Non-pigmented ciliary epithelial cell (primary cell): ENCODE data around the gene BOLL.
"Not testable (repeated sequence)": the region's sequence is repeated elsewhere in the genome, so short reads cannot be mapped to it uniquely, and the experiment has no call there.

Experiments used
- DNase-seq: peaks from one replicate; pipeline ENCODE4 v3.0.0-alpha.2; 2010; ENCODE audit warnings: low read depth

BOLL gene

DNA sequence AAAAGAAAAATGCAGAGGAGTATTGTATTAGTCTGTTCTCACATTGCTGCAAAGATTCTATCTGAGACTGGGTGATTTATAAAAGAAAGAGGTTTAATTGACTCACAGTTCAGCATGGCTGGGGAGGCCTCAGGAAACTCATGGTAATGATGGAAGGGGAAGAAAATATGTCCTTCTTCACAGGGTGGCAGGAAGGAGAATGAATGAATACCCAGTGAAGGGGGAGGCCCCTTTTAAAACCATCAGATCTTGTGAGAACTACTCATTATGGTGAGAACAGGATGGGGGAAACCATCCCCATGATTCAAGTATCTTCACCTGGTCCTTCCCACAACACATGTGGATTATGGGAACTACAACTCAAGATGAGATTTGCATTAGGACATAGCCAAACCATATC, 10.2 kb upstream of the BOLL start:
- DNase-seq = no peak

GRCh38 chr2:197793456-197793855, 8.3 kb upstream of the BOLL start:
- no peak for DNase-seq

DNA sequence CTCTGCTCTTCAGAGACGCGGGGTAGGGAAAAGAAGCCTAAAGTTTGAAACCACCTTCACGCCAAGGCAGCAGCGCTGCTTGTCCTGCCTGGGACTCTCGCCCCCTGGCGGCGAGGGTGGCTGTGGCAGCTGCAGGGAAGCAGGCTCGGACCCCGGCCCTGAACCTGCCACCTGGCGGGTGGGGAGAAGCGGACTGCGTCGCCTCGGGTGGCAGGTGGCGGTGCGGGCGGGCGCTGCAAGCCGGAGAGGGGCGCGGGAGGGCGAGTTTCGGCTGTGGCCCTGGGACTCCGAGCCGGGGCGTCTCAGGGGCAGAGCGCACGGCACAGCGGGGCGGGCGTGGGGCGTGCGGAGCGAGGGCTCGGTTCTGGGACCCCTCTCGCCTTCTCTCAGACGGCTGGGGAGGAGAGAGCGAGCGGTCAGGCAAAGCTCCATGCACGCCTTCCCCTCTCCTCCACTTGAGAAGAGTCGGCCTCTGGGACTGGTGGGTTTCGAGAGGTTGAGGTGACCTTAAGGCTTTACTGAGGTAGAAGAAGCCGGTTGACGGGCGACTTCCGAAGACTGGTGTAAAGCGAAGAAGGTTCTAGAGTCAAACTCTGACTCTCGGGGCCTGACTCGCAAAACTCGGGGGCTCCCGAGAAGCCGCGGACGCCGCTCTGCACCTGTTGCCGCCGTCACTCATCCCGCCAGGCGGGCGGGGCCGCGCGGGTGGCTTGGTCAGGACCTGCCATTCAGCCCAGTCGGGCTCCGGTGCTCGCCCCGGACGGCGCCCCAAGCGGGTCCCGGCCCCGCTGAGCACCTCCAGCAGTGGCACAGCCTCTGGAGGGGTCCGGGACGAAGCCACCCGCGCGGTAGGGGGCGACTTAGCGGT, 1.1 kb upstream of the BOLL start:
- DNase-seq = no peak

- DNase-seq = no peak
Observed at GRCh38 chr2:197782126-197782525, 3.0 kb downstream of the BOLL start.

DNA sequence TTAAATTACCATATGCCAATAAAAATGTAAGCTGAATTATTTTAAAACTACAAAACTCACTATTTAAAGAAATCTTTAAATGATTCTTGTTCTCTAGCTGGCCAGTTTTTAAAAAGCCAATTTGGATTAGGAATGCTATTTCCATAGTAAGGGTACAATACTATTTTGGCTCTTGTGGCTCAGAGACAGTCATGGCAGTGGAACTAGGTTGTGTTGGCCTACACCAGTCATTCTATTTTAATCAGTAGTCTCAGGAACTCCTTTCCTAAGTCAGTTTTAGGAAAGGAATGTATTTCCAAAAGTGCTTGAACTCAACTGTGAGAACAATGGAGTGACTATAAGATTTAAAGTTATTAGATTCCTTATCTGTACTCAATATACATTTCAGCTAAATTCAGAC, 5.9 kb downstream of the BOLL start:
- DNase-seq = no peak

DNA sequence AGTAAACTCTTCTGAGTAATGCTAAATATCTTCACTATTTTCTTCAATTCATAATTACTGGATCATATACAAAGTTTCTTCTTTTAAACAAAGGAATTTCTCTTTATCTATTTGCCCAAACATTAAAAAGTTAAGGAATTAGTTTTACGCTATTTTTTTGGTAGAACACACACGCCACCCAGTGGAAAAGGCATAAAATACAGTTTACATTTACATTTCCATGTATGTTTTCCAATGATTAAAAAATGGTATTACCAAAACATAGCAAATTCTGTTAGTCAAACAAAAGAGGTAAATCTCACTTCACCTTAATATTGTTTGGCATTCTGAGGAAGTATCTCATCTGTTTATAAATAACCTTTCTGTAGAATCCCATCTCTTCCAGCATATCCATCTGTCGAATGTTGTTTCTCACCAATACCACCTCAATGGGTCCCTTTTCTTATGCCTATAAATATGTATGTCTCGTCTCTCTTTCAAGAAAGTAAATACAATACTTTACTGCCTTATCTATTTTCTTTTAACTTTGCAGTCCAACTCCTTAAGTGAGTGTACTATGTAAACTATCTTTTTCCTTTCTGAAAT, 7.2 kb downstream of the BOLL start:
- DNase-seq = peak; percentile 4

DNA sequence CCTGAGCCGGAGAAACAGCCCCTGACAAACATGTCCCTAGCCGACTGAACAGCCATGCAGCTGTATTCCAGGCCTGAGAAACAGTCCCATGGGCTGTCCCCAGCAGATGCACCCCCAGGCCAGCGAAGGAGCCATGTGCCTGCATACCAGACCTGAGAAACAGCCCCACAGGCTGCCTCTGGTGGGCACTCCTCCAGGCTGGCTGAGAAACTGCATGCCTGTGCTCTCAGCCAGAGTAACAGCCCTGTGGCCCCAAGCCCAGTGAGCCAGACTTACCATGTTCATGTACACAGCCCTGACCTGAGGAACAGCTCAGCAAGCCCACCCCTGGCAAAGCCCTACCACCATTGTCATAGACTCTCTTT, 24.8 kb downstream of the BOLL start:
- no peak for DNase-seq

DNA sequence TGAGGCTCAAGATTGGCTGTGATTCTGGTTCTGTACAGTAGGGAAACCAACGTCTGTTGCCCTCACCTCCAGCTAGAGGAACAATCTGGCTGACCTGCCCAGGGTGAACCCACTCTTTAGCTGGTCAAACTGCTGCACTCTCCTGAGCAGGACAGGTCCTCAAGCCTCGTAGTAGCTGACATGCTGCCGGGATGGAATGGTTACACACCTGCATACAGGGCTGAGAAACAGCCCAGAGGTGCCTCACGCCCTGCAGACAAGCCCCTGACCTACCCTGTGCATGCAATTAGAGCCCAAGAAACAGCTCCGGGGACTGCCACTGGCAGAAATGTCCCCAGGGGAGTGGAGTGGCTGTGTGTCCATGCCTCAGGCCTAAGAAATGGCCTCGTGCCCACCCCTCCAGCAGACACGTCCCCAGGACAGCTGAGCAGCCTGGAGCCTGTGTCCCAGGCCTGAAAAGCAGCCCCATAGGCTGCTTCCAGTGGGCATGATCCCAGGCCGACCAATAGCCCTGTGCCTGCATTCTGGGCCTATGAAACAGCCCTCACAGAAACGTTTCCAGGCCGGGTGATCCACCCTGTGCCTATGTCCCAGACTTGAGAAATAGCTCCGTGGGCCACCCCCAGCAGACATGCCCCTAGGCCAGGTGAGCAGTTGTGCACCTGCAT, 25.4 kb downstream of the BOLL start:
- no peak for DNase-seq

GRCh38 chr2:197759013-197759412, 26.1 kb downstream of the BOLL start:
- DNase-seq = no peak

GRCh38 chr2:197740200-197740599, 44.9 kb downstream of the BOLL start:
- DNase-seq = no peak

GRCh38 chr2:197728555-197729544, 56.3 kb downstream of the BOLL start:
- DNase-seq = not testable (repeated sequence)

GRCh38 chr2:197727011-197727410, 58.1 kb downstream of the BOLL start:
- no peak for DNase-seq

DNA sequence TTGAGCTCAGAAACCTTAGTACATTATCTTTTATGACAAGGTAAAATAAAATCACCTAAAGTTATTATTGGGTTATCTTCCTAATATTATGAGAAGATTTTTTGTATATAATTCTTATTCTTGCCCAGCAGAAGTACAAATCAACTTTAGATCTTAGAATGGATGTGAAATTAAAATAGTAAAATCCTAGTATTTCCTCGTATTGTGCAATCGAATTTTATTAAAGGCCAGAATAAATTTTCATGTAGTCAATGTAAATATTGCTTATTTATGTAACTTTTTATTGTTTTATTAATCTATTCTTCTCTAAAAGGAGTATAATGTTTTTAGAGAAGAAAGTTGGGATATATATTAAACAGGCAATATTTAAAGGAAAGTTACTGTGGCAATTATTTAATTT, 67.3 kb downstream of the BOLL start:
- no peak for DNase-seq

GRCh38 chr2:197713271-197713670, 71.8 kb downstream of the BOLL start:
- DNase-seq = no peak

- no peak for DNase-seq
Observed at GRCh38 chr2:197711578-197711977, 73.5 kb downstream of the BOLL start.

DNA sequence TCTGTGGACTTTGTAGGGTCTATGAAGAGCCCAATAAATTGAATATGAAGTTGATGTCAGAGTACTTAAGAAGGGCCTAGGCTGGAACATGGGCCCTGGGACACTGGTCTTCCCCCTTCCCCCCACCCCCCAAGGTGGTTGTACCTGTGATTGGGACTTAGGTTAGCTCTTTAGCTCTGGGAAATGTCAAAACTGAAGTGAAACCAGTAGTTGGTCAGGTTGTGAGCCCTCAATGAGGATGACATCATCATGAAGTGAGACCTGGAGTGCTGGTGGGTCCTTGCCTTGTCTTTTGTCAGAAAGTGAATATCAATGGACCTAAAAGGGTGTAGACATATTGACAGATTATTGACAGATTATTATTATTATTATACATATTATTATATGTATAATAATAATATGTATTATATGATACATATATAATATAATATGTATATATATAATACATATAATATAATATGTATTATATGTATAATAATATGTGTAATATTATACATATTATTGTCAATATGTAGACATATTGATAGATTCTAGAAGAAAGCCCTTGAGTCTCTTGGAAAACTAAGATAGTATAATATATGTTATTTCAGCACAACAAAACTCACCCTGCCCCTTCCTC, 74.6 kb downstream of the BOLL start:
- DNase-seq = no peak

DNA sequence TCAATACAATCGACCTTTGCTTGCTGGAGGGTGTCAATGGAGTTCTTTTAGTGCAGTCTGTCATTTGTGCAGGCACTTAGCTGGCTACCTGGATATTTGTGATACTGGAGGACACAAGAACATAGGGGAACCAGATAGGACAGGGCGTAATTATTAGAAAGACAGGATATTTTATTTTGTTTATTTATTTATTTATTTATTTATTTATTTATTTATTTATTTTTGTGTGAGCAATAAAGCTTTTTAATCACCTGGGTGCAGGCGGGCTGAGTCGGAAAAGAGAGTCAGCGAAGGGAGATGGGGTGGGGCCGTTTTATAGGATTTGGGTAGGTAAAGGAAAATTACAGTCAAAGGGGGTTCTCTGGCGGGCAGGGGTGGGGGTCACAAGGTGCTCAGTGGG, 76.0 kb downstream of the BOLL start:
- not testable (repeated sequence) for DNase-seq

GRCh38 chr2:197708331-197708730, 76.8 kb downstream of the BOLL start:
- DNase-seq = peak; percentile 47

DNA sequence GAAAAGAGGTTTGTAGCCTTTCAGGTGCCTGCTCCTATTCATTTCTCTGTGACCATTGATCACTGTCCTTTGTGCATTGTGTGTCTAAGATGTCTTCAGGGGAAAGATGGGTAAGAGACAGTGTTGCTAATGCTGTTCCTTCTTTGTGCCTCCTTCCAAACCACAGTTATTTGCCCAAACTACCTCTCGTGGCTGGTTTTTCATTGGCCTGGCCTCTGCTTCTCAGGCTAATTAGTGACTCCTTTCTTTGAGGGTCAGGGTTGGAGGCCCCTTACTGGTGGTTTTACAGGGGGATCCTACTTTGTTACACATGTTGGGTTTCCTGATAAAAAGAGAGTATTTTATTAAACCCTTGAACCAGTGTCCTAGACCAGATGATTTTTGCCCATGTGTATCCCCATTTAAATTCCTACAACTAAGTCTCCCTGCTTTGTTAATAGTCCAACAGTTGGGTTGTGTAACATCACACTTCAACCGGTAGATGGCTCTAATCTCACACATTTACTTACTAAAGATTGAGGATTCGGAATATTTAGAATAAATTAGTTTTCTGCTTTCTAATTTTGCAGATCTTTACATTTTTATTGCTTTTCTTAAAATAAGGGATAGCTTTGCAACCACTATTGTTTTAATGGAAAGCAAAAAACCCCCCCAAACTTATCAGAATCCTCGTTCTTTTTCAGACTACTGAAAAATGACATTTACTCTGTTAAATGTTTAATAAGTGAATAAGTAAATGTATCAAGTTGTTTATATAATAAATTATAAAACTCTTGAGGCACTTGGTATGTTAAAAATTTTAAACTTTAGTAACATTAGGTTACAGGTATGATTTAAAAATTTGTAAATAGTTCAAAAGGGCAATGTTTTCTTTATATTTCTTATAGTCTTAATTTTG, 77.6 kb downstream of the BOLL start:
- peak; percentile 19 for DNase-seq

GRCh38 chr2:197706839-197707207, 78.3 kb downstream of the BOLL start:
- no peak for DNase-seq
